Prostate gland (tissue), 2 donors: ENCODE measurements around the gene C2orf42. TPM values are rescaled to one million over a fixed set of nuclear protein-coding genes. Genes with fewer than 3 reads are reported as not detected.
"Not testable (repeated sequence)": the region's sequence is repeated elsewhere in the genome, so short reads cannot be mapped to it uniquely, and the experiment has no call there.

Experiments used
- DNase-seq: peaks from one replicate; pipeline ENCODE4 v3.0.0-alpha.2; 2019; ENCODE audit warnings: low spot score
- H3K27ac ChIP-seq, 2 donors: fragments of 200-600 bp; sonication (generic); 2 replicates each; pipeline ENCODE4 v1.5.1; 2017 to 2019
- H3K27me3 ChIP-seq: fragments of 200-600 bp; sonication (generic); replicated peaks from 2 replicates; pipeline ENCODE4 v1.5.1; 2019; ENCODE audit not compliant: insufficient read depth
- H3K36me3 ChIP-seq, 2 donors: fragments of 200-600 bp; sonication (generic); 1 replicate in 1 of 2; 2 replicates in 1 of 2; pipeline versions ENCODE4 v1.5.1 to v1.8.1; 2017 to 2019
- H3K4me1 ChIP-seq: fragments of 200-600 bp; sonication (generic); replicated peaks from 2 replicates; pipeline ENCODE4 v1.5.1; 2019
- H3K4me3 ChIP-seq, 2 donors: fragments of 200-600 bp; sonication (generic); 2 replicates each; pipeline ENCODE4 v1.5.1; 2017 to 2019
- H3K9me3 ChIP-seq: fragments of 200-600 bp; sonication (generic); 2 replicates; pipeline ENCODE4 v1.5.1; 2017
- CTCF ChIP-seq, 4 experiments: fragments of 200-600 bp in 2 of 4; fragments of 450-650 bp in 2 of 4; sonication (generic) in 2 of 4; IDR thresholded peaks; 1 replicate in 3 of 4; 2 replicates in 1 of 4; pipeline ENCODE4 v1.5.1; 2016 to 2019; ENCODE audit warnings: antibody characterized with exemption in 4 of 4, mild to moderate bottlenecking in 2 of 4, moderate library complexity in 2 of 4
- POLR2A ChIP-seq: fragments of 450-650 bp; IDR thresholded peaks from one replicate; pipeline ENCODE4 v1.6.1; 2016; ENCODE audit warnings: antibody characterized with exemption, mild to moderate bottlenecking
- POLR2AphosphoS5 ChIP-seq: sonication (generic); formaldehyde crosslinking; IDR thresholded peaks from one replicate; pipeline ENCODE4 v1.6.1; 2017; ENCODE audit warnings: antibody characterized with exemption
- WGBS: methylation state at CpG from one replicate; pipeline ENCODE4 v1.1.5; 2018; 5-methylcytosine and 5-hydroxymethylcytosine counted together
- intact Hi-C: fragments of 100-400 bp; cut with DNase I; formaldehyde crosslinking; loops from one replicate; pipeline ENCODE4 v1.14.2; 2022
- total RNA-seq, 2 donors: library from RNA; depleted of rRNA; stranded (reverse); fragments of >200 nt; gene quantifications; one replicate each; pipeline ENCODE4 v1.1.0, GENCODE V29; 2016

C2orf42 gene
- total RNA-seq, 2 donors from 2014 or later, result 23.6 to 27.9 TPM

GRCh38 chr2:70133491-70134322 is 57.1 kb downstream of the C2orf42 start:
- Histone ChIP-seq H3K4me3 (no peak overlapping the region), H3K9me3 (no peaks in the 10 kb centered on the region), H3K4me1 (peaks cover 5% of the 10 kb centered on the region), H3K36me3 (no peaks in the 10 kb centered on the region), H3K27me3 (no peaks in the 10 kb centered on the region), H3K27ac (peak overlapping the region; percentile 92 to 93)
- intact Hi-C loops, result no loop called here
- DNase-seq, result no peak
- 52% methylated on average over 10 of the region's 10 CpGs for WGBS
- no peak for TF ChIP-seq POLR2AphosphoS5

- H3K27me3 ChIP-seq, result no peaks in the 10 kb centered on the region
- DNase-seq, result no peak
- H3K4me1 ChIP-seq, result peaks cover 5% of the 10 kb centered on the region
- 54% methylated on average over 1 of the region's 1 CpG for WGBS
- peak overlapping the region; percentile 18 to 35 for H3K4me3 ChIP-seq
- no peaks in the 10 kb centered on the region for H3K9me3 ChIP-seq
- intact Hi-C loops, result no loop called here
- no peaks in the 10 kb centered on the region for H3K36me3 ChIP-seq
- peak overlapping the region; percentile 92 to 93 for H3K27ac ChIP-seq
- TF ChIP-seq POLR2AphosphoS5, result no peak
- no peak for TF ChIP-seq POLR2A
- TF ChIP-seq CTCF (IDR thresholded peaks at IDR 0.05), result no peak
Measured at GRCh38 chr2:70133127-70133452, 57.7 kb downstream of the C2orf42 start.

GRCh38 chr2:70132244-70133126 is 58.3 kb downstream of the C2orf42 start:
- no peaks in the 10 kb centered on the region for H3K9me3 ChIP-seq
- DNase-seq, result peak; percentile 66
- no peaks in the 10 kb centered on the region for H3K36me3 ChIP-seq
- no peaks in the 10 kb centered on the region for H3K27me3 ChIP-seq
- peaks cover 5% of the 10 kb centered on the region for H3K4me1 ChIP-seq
- 3% methylated on average over 8 of the region's 8 CpGs for WGBS
- H3K27ac ChIP-seq, result peak overlapping the region; percentile 92 to 93
- peak; percentile 71 for TF ChIP-seq POLR2A
- TF ChIP-seq POLR2AphosphoS5, result peak; percentile 83
- no peak for TF ChIP-seq CTCF (IDR thresholded peaks at IDR 0.05)
- peak overlapping the region; percentile 18 to 35 for H3K4me3 ChIP-seq
- intact Hi-C loops, result no loop called here

GRCh38 chr2:70131344-70132143 is 59.3 kb downstream of the C2orf42 start:
- Histone ChIP-seq H3K4me3 (peak overlapping the region; percentile 18 to 35), H3K27ac (peak overlapping the region; percentile 92 to 93)
- H3K36me3 ChIP-seq, H3K27me3 ChIP-seq, H3K9me3 ChIP-seq, DNase-seq, intact Hi-C loops, H3K4me1 ChIP-seq: not testable (repeated sequence)
- 61% methylated on average over 17 of the region's 17 CpGs for WGBS

- no peak for DNase-seq
- intact Hi-C loops, result no loop called here
- Histone ChIP-seq H3K4me3 (no peak overlapping the region), H3K9me3 (no peaks in the 10 kb centered on the region), H3K36me3 (no peaks in the 10 kb centered on the region), H3K27me3 (no peaks in the 10 kb centered on the region), H3K27ac (no peak overlapping the region), H3K4me1 (peaks cover 2% of the 10 kb centered on the region)
- 39% methylated on average over 1 of the region's 1 CpG for WGBS
- no peak for TF ChIP-seq POLR2AphosphoS5
Measured at GRCh38 chr2:70128005-70128404, 62.8 kb downstream of the C2orf42 start.

GRCh38 chr2:70126413-70126812 is 64.4 kb downstream of the C2orf42 start:
- no peaks in the 10 kb centered on the region for H3K4me1 ChIP-seq
- no peaks in the 10 kb centered on the region for H3K9me3 ChIP-seq
- peak overlapping the region in 1 of 2 donors; percentile 98 for H3K27ac ChIP-seq
- no peak overlapping the region for H3K4me3 ChIP-seq
- intact Hi-C loops, result no loop called here
- no peak for DNase-seq
- TF ChIP-seq POLR2A (no peak), CTCF (IDR thresholded peaks at IDR 0.05) (no peak), POLR2AphosphoS5 (no peak)
- H3K27me3 ChIP-seq, result no peaks in the 10 kb centered on the region
- WGBS, result 93% methylated on average over 2 of the region's 2 CpGs
- no peaks in the 10 kb centered on the region for H3K36me3 ChIP-seq
